Gastrocnemius medialis (tissue), 4 donors: Measurements from ENCODE around the gene FAM210B. TPM values are rescaled to one million over a fixed set of nuclear protein-coding genes. Genes with fewer than 3 reads are reported as not detected.
A peak's percentile ranks its signal among the peaks of the same experiment; 100 is the strongest.

ENCODE experiments used
- ATAC-seq, 2 donors: fragments of 150-250 bp; one replicate each; pipeline ENCODE4 v1.9.1; 2016
- DNase-seq, 2 donors: peaks; one replicate each; pipeline ENCODE4 v3.0.0-alpha.2; 2019
- H3K27ac ChIP-seq, 4 donors: fragments of 200-600 bp; sonication (generic); 1 replicate in 1 of 4; 2 replicates in 3 of 4; pipeline ENCODE4 v1.5.1; 2016 to 2018; ENCODE audit warnings: mild to moderate bottlenecking in 2 of 4, moderate library complexity in 1 of 4
- H3K27me3 ChIP-seq, 3 donors: fragments of 200-600 bp; sonication (generic) in 2 of 3; 1 replicate in 1 of 3; 2 replicates in 2 of 3; pipeline versions ENCODE4 v1.5.1 to v1.6.0; 2016 to 2019; ENCODE audit warnings: mild to moderate bottlenecking in 1 of 3, moderate library complexity in 1 of 3
- H3K36me3 ChIP-seq, 2 donors: fragments of 200-600 bp; sonication (generic) in 1 of 2; one replicate each; pipeline ENCODE4 v1.5.1; 2017 to 2018
- H3K4me1 ChIP-seq, 2 donors: fragments of 200-600 bp; sonication (generic) in 1 of 2; one replicate each; pipeline ENCODE4 v1.5.1; 2016 to 2017; ENCODE audit warnings: mild to moderate bottlenecking in 2 of 2
- H3K4me3 ChIP-seq, 4 donors: fragments of 200-600 bp; sonication (generic) in 3 of 4; 1 replicate in 1 of 4; 2 replicates in 3 of 4; pipeline ENCODE4 v1.5.1; 2016 to 2019; ENCODE audit warnings: mild to moderate bottlenecking in 2 of 4
- H3K9me3 ChIP-seq, 3 donors: fragments of 200-600 bp; sonication (generic) in 2 of 3; 1 replicate in 1 of 3; 2 replicates in 2 of 3; pipeline ENCODE4 v1.5.1; 2016 to 2019
- CTCF ChIP-seq, 5 experiments: fragments of 450-650 bp in 3 of 5; fragments of 200-600 bp in 2 of 5; sonication (generic) in 2 of 5; IDR thresholded peaks in 4 of 5; conservative IDR thresholded peaks in 1 of 5; 1 replicate in 4 of 5; 2 replicates in 1 of 5; pipeline ENCODE4 v1.5.1; 2016 to 2019; ENCODE audit warnings: antibody characterized with exemption in 5 of 5, mild to moderate bottlenecking in 3 of 5, moderate library complexity in 3 of 5
- POLR2A ChIP-seq, 2 donors: fragments of 450-650 bp; IDR thresholded peaks; one replicate each; pipeline ENCODE4 v1.6.1; 2017; ENCODE audit warnings: antibody characterized with exemption in 2 of 2, mild to moderate bottlenecking in 2 of 2, moderate library complexity in 2 of 2
- in situ Hi-C, 4 donors: fragments of 200-750 bp; cut with MboI; loops; one replicate each; pipeline versions ENCODE4 v1.15.0 to v1.8.0; 2017; ENCODE audit warnings: low sequenced_read_pairs in 4 of 4
- intact Hi-C: fragments of 100-400 bp; cut with DNase I; formaldehyde crosslinking; loops from one replicate; pipeline ENCODE4 v1.15.1; 2023; ENCODE audit warnings: low total_unique reads
- total RNA-seq, 4 donors: library from RNA; depleted of rRNA; stranded (reverse); fragments of >200 nt; gene quantifications; one replicate each; pipeline versions ENCODE4 v1.1.0 to v1.2.3, GENCODE V29; 2016

FAM210B gene
- total RNA-seq, 4 donors from 2014 or later = 34.5 to 57.2 (median 41.4) TPM

GRCh38 chr20:56411759-56412472, 53.1 kb downstream of the FAM210B start, which contains the start of gene CASS4:
TSS of gene CASS4 (plus strand) at chr20:56412260. CDS start at chr20:56412459, 199 bp downstream.
- no peaks in the 10 kb centered on the region for H3K9me3 ChIP-seq
- H3K4me3 ChIP-seq = peak within 1 kb of the TSS in 1 of 4 donors; percentile 9
- H3K4me1 ChIP-seq = no peaks in the 10 kb centered on the region
- H3K27ac ChIP-seq = peak within 1 kb of the TSS; percentile 19 to 47 (median 24)
- intact Hi-C loops (no loop called here), in situ Hi-C loops (no loop called here)
- peak in 1 of 2 donors; percentile 27 for ATAC-seq
- H3K27me3 ChIP-seq = no peaks in the 10 kb centered on the region
- TF ChIP-seq CTCF (IDR thresholded peaks at IDR 0.05 in 4 of 5, conservative IDR thresholded peaks at IDR 0.05 in 1 of 5) (no peak), POLR2A (IDR thresholded peaks at IDR 0.05) (no peak)
- H3K36me3 ChIP-seq = peaks cover 0 to 20% of the 10 kb centered on the region in 2 donors
- no peak for DNase-seq

GRCh38 chr20:56412473-56412790, 53.7 kb downstream of the FAM210B start:
- Histone ChIP-seq H3K27me3 (no peaks in the 10 kb centered on the region), H3K36me3 (peaks cover 0 to 16% of the 10 kb centered on the region in 2 donors), H3K4me3 (peak overlapping the region in 1 of 4 donors; percentile 9), H3K27ac (peak overlapping the region in 3 of 4 donors; percentile 19 to 47 (median 27)), H3K9me3 (no peaks in the 10 kb centered on the region), H3K4me1 (no peaks in the 10 kb centered on the region)
- DNase-seq = no peak
- ATAC-seq = no peak
- intact Hi-C loops = no loop called here
- in situ Hi-C loops = no loop called here
- no peak for TF ChIP-seq CTCF (IDR thresholded peaks at IDR 0.05 in 4 of 5, conservative IDR thresholded peaks at IDR 0.05 in 1 of 5)
- no peak for TF ChIP-seq POLR2A (IDR thresholded peaks at IDR 0.05)

DNA sequence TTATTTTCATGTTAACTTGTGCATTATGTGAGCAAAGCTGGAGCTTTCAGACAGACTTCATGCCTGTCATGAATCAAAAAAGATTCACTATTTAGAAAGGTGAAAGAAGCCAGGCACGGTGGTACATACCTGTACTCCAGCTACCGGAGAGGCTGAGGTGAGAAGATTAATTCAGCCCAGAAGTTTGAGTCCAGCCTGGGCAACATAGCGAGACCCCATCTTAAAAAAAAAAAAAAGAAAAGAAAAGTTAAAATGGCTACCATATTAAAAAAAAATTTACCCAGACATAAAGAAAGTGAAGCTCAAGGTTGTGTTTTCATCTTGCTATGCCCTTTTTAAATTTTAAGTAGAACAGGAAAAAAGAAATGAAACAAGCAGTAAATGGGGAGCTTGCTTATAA, 54.2 kb downstream of the FAM210B start:
- intact Hi-C loops = no loop called here

GRCh38 chr20:56414842-56415765, 56.3 kb downstream of the FAM210B start:
- TF ChIP-seq POLR2A (IDR thresholded peaks at IDR 0.05) (no peak), CTCF (IDR thresholded peaks at IDR 0.05 in 4 of 5, conservative IDR thresholded peaks at IDR 0.05 in 1 of 5) (no peak)
- no peak for DNase-seq
- Histone ChIP-seq H3K27ac (no peak overlapping the region), H3K27me3 (no peaks in the 10 kb centered on the region), H3K36me3 (no peaks in the 10 kb centered on the region), H3K4me3 (no peak overlapping the region), H3K4me1 (no peaks in the 10 kb centered on the region), H3K9me3 (no peaks in the 10 kb centered on the region)
- no peak for ATAC-seq
- in situ Hi-C loops (no loop called here), intact Hi-C loops (no loop called here)

More for the DNA sequence above, 54.2 kb downstream of the FAM210B start:
- Histone ChIP-seq H3K27ac (no peak overlapping the region), H3K36me3 (peaks cover 0 to 12% of the 10 kb centered on the region in 2 donors), H3K27me3 (no peaks in the 10 kb centered on the region), H3K9me3 (no peaks in the 10 kb centered on the region), H3K4me1 (no peaks in the 10 kb centered on the region), H3K4me3 (no peak overlapping the region)
- in situ Hi-C loops = no loop called here
- DNase-seq (no peak), ATAC-seq (no peak)
- TF ChIP-seq CTCF (IDR thresholded peaks at IDR 0.05 in 4 of 5, conservative IDR thresholded peaks at IDR 0.05 in 1 of 5) = no peak
- no peak for TF ChIP-seq POLR2A (IDR thresholded peaks at IDR 0.05)
